Measurements from ENCODE around the gene TMEM248. TPM values are rescaled to one million over a fixed set of nuclear protein-coding genes. Genes with fewer than 3 reads are reported as not detected.
"Not testable (repeated sequence)": the region's sequence is repeated elsewhere in the genome, so short reads cannot be mapped to it uniquely, and the experiment has no call there.

TMEM248 gene
- total RNA-seq, 1 experiment from 2014 or later: 61.1 TPM

DNA sequence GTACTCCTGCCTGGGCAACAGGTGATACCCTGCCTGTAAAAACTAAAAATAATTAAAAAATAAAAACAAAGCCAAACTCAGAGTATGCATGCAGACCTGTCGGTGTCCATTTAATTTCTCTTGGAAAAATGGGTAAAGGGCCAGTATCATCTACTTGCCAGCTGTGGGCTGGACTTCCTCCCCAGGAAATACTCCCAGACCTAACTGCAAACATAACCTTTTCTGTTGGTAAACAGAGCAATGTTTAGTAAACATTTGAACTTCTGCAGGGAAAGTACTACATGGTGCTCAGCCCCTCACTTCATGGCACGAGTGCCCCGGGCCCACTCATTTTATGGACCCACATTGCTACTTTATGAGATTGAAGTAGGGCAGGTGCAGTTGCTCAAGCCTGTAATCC, 10.2 kb upstream of the TMEM248 start:
- H3K27ac ChIP-seq (ENCODE audit: low read length): no peak overlapping the region
- no peaks in the 10 kb centered on the region for H3K79me2 ChIP-seq (ENCODE audit: low read length)
- POLR2A ChIA-PET (ENCODE audit: unreplicated experiment): no interaction called here
- no peak overlapping the region for H3K4me2 ChIP-seq (ENCODE audit: low read length)
- H3K36me3 ChIP-seq (ENCODE audit: low read depth, low read length): no peaks in the 10 kb centered on the region
- no peak for ATAC-seq
- H3K9me3 ChIP-seq (ENCODE audit: low read length): no peaks in the 10 kb centered on the region
- no TSS peak for BruUV-seq (replicated peaks)
- no peaks in the 10 kb centered on the region for H4K20me1 ChIP-seq (ENCODE audit: low read length)
- no peaks in the 10 kb centered on the region for H3K9me2 ChIP-seq (replicated peaks; ENCODE audit: low read length)
- TF ChIP-seq CTCF (conservative IDR thresholded peaks at IDR 0.05; ENCODE audit: low read depth, low read length) (no peak), EZH2phosphoT487 (IDR thresholded peaks at IDR 0.05; ENCODE audit: borderline replicate concordance, low read length) (no peak), EZH2 (IDR thresholded peaks at IDR 0.05; ENCODE audit: low read length, unreplicated experiment) (no peak)
- no peak for DNase-seq
- H2AFZ ChIP-seq (ENCODE audit: low read length): no peak overlapping the region
- CTCF ChIA-PET: no interaction called here
- intact Hi-C loops (cut with micrococcal nuclease): no loop called here
- no peak overlapping the region for H3K4me3 ChIP-seq (ENCODE audit: low read length)
- H3K9ac ChIP-seq (ENCODE audit: low read length): no peak overlapping the region
- no peaks in the 10 kb centered on the region for H3K4me1 ChIP-seq (ENCODE audit: insufficient read depth, low read length)
- H3K27me3 ChIP-seq (ENCODE audit: low read length): no peaks in the 10 kb centered on the region
- no peaks in the 10 kb centered on the region for H3F3A ChIP-seq (ENCODE audit: low read length, unreplicated experiment)

- H3K4me2 ChIP-seq (ENCODE audit: low read length); H3F3A ChIP-seq (ENCODE audit: low read length, unreplicated experiment); BruUV-seq (replicated peaks); ATAC-seq; H3K36me3 ChIP-seq (ENCODE audit: low read depth, low read length); H3K4me3 ChIP-seq (ENCODE audit: low read length); POLR2A ChIA-PET (ENCODE audit: unreplicated experiment); H4K20me1 ChIP-seq (ENCODE audit: low read length); H2AFZ ChIP-seq (ENCODE audit: low read length); H3K9ac ChIP-seq (ENCODE audit: low read length); CTCF ChIA-PET; H3K79me2 ChIP-seq (ENCODE audit: low read length); H3K4me1 ChIP-seq (ENCODE audit: insufficient read depth, low read length); H3K9me2 ChIP-seq (replicated peaks; ENCODE audit: low read length); H3K9me3 ChIP-seq (ENCODE audit: low read length); intact Hi-C loops (cut with micrococcal nuclease); H3K27ac ChIP-seq (ENCODE audit: low read length); DNase-seq; H3K27me3 ChIP-seq (ENCODE audit: low read length): not testable (repeated sequence)
These were observed 9.8 kb upstream of the TMEM248 start for GRCh38 chr7:66911191-66911590.

- Histone ChIP-seq H3K4me3 (ENCODE audit: low read length) (no peak overlapping the region), H3K9ac (ENCODE audit: low read length) (no peak overlapping the region), H3K9me3 (ENCODE audit: low read length) (no peaks in the 10 kb centered on the region), H3K4me2 (ENCODE audit: low read length) (no peak overlapping the region), H4K20me1 (ENCODE audit: low read length) (no peaks in the 10 kb centered on the region), H3K27me3 (ENCODE audit: low read length) (no peaks in the 10 kb centered on the region), H3K36me3 (ENCODE audit: low read depth, low read length) (no peaks in the 10 kb centered on the region), H3K9me2 (replicated peaks; ENCODE audit: low read length) (no peaks in the 10 kb centered on the region), H3K27ac (ENCODE audit: low read length) (no peak overlapping the region), H2AFZ (ENCODE audit: low read length) (no peak overlapping the region), H3K79me2 (ENCODE audit: low read length) (no peaks in the 10 kb centered on the region), H3K4me1 (ENCODE audit: insufficient read depth, low read length) (no peaks in the 10 kb centered on the region), H3F3A (ENCODE audit: low read length, unreplicated experiment) (no peaks in the 10 kb centered on the region)
- DNase-seq (no peak), ATAC-seq (no peak)
- ChIA-PET POLR2A (ENCODE audit: unreplicated experiment) (no interaction called here), CTCF (no interaction called here)
- no TSS peak for BruUV-seq (replicated peaks)
- TF ChIP-seq CTCF (conservative IDR thresholded peaks at IDR 0.05; ENCODE audit: low read depth, low read length) (no peak), EZH2 (IDR thresholded peaks at IDR 0.05; ENCODE audit: low read length, unreplicated experiment) (no peak), EZH2phosphoT487 (IDR thresholded peaks at IDR 0.05; ENCODE audit: borderline replicate concordance, low read length) (no peak)
- intact Hi-C loops (cut with micrococcal nuclease): no loop called here
These were observed 8.8 kb upstream of the TMEM248 start for GRCh38 chr7:66912195-66912594.
